SK-N-SH (cell line): ENCODE measurements around the gene USP13. TPM values are rescaled to one million over a fixed set of nuclear protein-coding genes. Genes with fewer than 3 reads are reported as not detected.
"Not testable (repeated sequence)": the region's sequence is repeated elsewhere in the genome, so short reads cannot be mapped to it uniquely, and the experiment has no call there.

Experiments used
- CTCF ChIA-PET: fragments of 300-600, 350-600 bp; formaldehyde crosslinking; extraction: SDS; loops from one replicate; lab custom pipeline; 2021; lab: Yijun Ruan, JAX
- POLR2A ChIA-PET: fragments of 350-600 bp; sonication (Branson Sonifier 250); formaldehyde crosslinking; extraction: SDS; loops from one replicate; lab custom pipeline; 2020; ENCODE audit warnings: antibody characterized with exemption, inconsistent platforms; lab: Yijun Ruan, JAX
- DNase-seq: peaks from one replicate; pipeline ENCODE4 v3.0.0; 2012
- H2AFZ ChIP-seq: fragments of 200-600 bp; sonication (generic); 2 replicates; pipeline ENCODE4 v1.8.1; 2016; ENCODE audit warnings: antibody characterized with exemption, mild to moderate bottlenecking, low read depth
- H3F3A ChIP-seq: fragments of 200-600 bp; sonication (generic); replicated peaks from 2 replicates; pipeline ENCODE3; 2016; ENCODE audit warnings: antibody characterized with exemption, mild to moderate bottlenecking; ENCODE audit not compliant: insufficient read depth
- H3K27ac ChIP-seq, 2 experiments: fragments of 200-500 bp in 1 of 2; fragments of 200-600 bp in 1 of 2; sonication (Bioruptor generic) in 1 of 2; sonication (generic), shearing (Covaris generic) in 1 of 2; 2 replicates each; pipeline versions ENCODE4 v1.5.1 to v1.6.1; 2014 to 2016; ENCODE audit warnings: low read depth in 2 of 2, inconsistent platforms in 1 of 2, low read length in 1 of 2, mild to moderate bottlenecking in 1 of 2, mixed read lengths in 1 of 2
- H3K27me3 ChIP-seq: fragments of 200-600 bp; sonication (generic), shearing (Covaris generic); 2 replicates; pipeline ENCODE4 v1.6.1; 2016; ENCODE audit warnings: mixed run types; ENCODE audit not compliant: insufficient read depth
- H3K36me3 ChIP-seq, 2 experiments: fragments of 200-500 bp in 1 of 2; fragments of 200-600 bp in 1 of 2; sonication (Bioruptor generic) in 1 of 2; sonication (generic) in 1 of 2; replicated peaks in 1 of 2; 2 replicates each; pipeline versions ENCODE3 to v1.5.1; 2014 to 2016; ENCODE audit warnings: low read length in 1 of 2, mild to moderate bottlenecking in 1 of 2; ENCODE audit not compliant: insufficient read depth in 2 of 2, control insufficient read depth in 1 of 2
- H3K4me1 ChIP-seq, 2 experiments: fragments of 200-500 bp in 1 of 2; fragments of 200-600 bp in 1 of 2; sonication (Bioruptor generic) in 1 of 2; sonication (generic), shearing (Covaris generic) in 1 of 2; 2 replicates each; pipeline versions ENCODE4 v1.5.1 to v1.6.1; 2014 to 2016; ENCODE audit warnings: low read depth in 1 of 2, low read length in 1 of 2, mixed run types in 1 of 2; ENCODE audit not compliant: insufficient read depth in 2 of 2, control insufficient read depth in 1 of 2
- H3K4me2 ChIP-seq: fragments of 200-600 bp; sonication (generic), shearing (Covaris generic); 2 replicates; pipeline ENCODE4 v1.6.1; 2017; ENCODE audit warnings: mixed run types
- H3K4me3 ChIP-seq, 2 experiments: fragments of 200-500 bp in 1 of 2; fragments of 200-600 bp in 1 of 2; sonication (Bioruptor generic) in 1 of 2; sonication (generic), shearing (Covaris generic) in 1 of 2; 2 replicates each; pipeline versions ENCODE4 v1.5.1 to v1.8.1; 2014 to 2016; ENCODE audit warnings: low read depth in 2 of 2, inconsistent platforms in 1 of 2, low read length in 1 of 2, mild to moderate bottlenecking in 1 of 2, mixed read lengths in 1 of 2, moderate library complexity in 1 of 2
- H3K79me2 ChIP-seq: fragments of 200-600 bp; sonication (generic); 2 replicates; pipeline ENCODE4 v1.8.1; 2017; ENCODE audit warnings: mild to moderate bottlenecking; ENCODE audit not compliant: insufficient read depth
- H3K9ac ChIP-seq: fragments of 200-600 bp; sonication (generic); 2 replicates; pipeline ENCODE4 v1.6.1; 2017; ENCODE audit warnings: mixed run types
- H3K9me2 ChIP-seq: fragments of 200-600 bp; sonication (generic); 2 replicates; pipeline ENCODE4 v1.6.1; 2017; ENCODE audit warnings: mixed run types
- H3K9me3 ChIP-seq: fragments of 200-600 bp; sonication (generic); 2 replicates; pipeline ENCODE4 v1.6.1; 2017; ENCODE audit warnings: mixed run types, mild to moderate bottlenecking, moderate library complexity
- H4K20me1 ChIP-seq: fragments of 200-600 bp; sonication (generic); 2 replicates; pipeline ENCODE4 v1.6.1; 2017; ENCODE audit warnings: mild to moderate bottlenecking, mixed run types; ENCODE audit not compliant: insufficient read depth
- CTCF ChIP-seq: fragments of 200-600 bp; sonication (generic); IDR thresholded peaks from 2 replicates; pipeline ENCODE4 v1.6.1; 2017; ENCODE audit warnings: antibody characterized with exemption, mild to moderate bottlenecking, moderate library complexity
- FOXJ3 ChIP-seq: sonication (generic); formaldehyde crosslinking; IDR thresholded peaks from 2 replicates; pipeline ENCODE4 v1.5.1; 2020; ENCODE audit warnings: mild to moderate bottlenecking, missing genetic modification reagents
- FOXM1 ChIP-seq: IDR thresholded peaks from 2 replicates; pipeline ENCODE4 v1.4.0; 2012; ENCODE audit warnings: low read depth, mild to moderate bottlenecking
- MEF2A ChIP-seq: IDR thresholded peaks from 2 replicates; pipeline ENCODE4 v1.4.0; 2012; ENCODE audit warnings: low read depth, borderline replicate concordance
- MXI1 ChIP-seq: IDR thresholded peaks from 2 replicates; pipeline ENCODE4 v1.6.1; 2012; ENCODE audit warnings: mild to moderate bottlenecking, low read depth, low read length, improper control_type of control experiment
- NRF1 ChIP-seq: IDR thresholded peaks from 2 replicates; pipeline ENCODE4 v1.6.1; 2012; ENCODE audit warnings: low read depth, mild to moderate bottlenecking, low read length
- RCOR1 ChIP-seq: fragments of 150-350 bp; IDR thresholded peaks from 2 replicates; pipeline ENCODE4 v1.6.1; 2017; ENCODE audit warnings: antibody characterized with exemption, low read length
- SIN3A ChIP-seq: IDR thresholded peaks from 2 replicates; pipeline ENCODE4 v1.6.1; 2012; ENCODE audit warnings: low read depth, mild to moderate bottlenecking, low read length, moderate library complexity, borderline replicate concordance
- TAF1 ChIP-seq: IDR thresholded peaks from 2 replicates; pipeline ENCODE4 v1.6.1; 2012; ENCODE audit warnings: low read depth, mild to moderate bottlenecking, low read length, moderate library complexity, borderline replicate concordance
- TEAD4 ChIP-seq: IDR thresholded peaks from 2 replicates; pipeline ENCODE4 v1.4.0; 2012; ENCODE audit warnings: mild to moderate bottlenecking, borderline replicate concordance; ENCODE audit not compliant: insufficient read depth
- USF1 ChIP-seq: IDR thresholded peaks from 2 replicates; pipeline ENCODE4 v1.4.0; 2012; ENCODE audit warnings: low read depth, borderline replicate concordance
- ZBTB33 ChIP-seq: IDR thresholded peaks from 2 replicates; pipeline ENCODE4 v1.4.0; 2012; ENCODE audit warnings: low read depth, borderline replicate concordance
- WGBS: methylation state at CpG from one replicate; pipeline ENCODE4 v1.1.6; 2017; ENCODE audit warnings: low lambda C conversion rate; 5-methylcytosine and 5-hydroxymethylcytosine counted together
- polyA plus RNA-seq, 3 experiments: library from polyadenylated mRNA; depleted of rRNA; stranded (reverse); fragments of >200 nt; gene quantifications; 2 replicates each; pipeline ENCODE4 v1.2.3, GENCODE V29; 2012

Gene USP13
- polyA plus RNA-seq, 1 of the 3 experiments (the other 2 are of a cell fraction), result 8.2 TPM

GRCh38 chr3:179775416-179776122 is 122.7 kb downstream of the USP13 start:
- H3K79me2 ChIP-seq, result no peaks in the 10 kb centered on the region
- H3K9me2 ChIP-seq, result no peaks in the 10 kb centered on the region
- TF ChIP-seq FOXM1, result no peak
- H3K36me3 ChIP-seq, result peaks cover 17 to 40% of the 10 kb centered on the region in 2 experiments
- H3K4me3 ChIP-seq, result no peak overlapping the region
- ChIA-PET CTCF (no interaction called here), POLR2A (no interaction called here)
- no peaks in the 10 kb centered on the region for H3K9me3 ChIP-seq
- no peak overlapping the region for H3K27ac ChIP-seq
- no peaks in the 10 kb centered on the region for H3F3A ChIP-seq
- no peaks in the 10 kb centered on the region for H3K27me3 ChIP-seq
- no peak for DNase-seq
- H2AFZ ChIP-seq, result no peak overlapping the region
- H4K20me1 ChIP-seq, result no peaks in the 10 kb centered on the region
- H3K9ac ChIP-seq, result no peak overlapping the region
- no peaks in the 10 kb centered on the region for H3K4me1 ChIP-seq
- no peak overlapping the region for H3K4me2 ChIP-seq
- WGBS, result 93% methylated on average over 7 of the region's 28 CpGs

- H3K9ac ChIP-seq, H3K27me3 ChIP-seq, H3F3A ChIP-seq, H4K20me1 ChIP-seq, H3K4me2 ChIP-seq, H3K9me3 ChIP-seq, H3K27ac ChIP-seq, H3K4me3 ChIP-seq, DNase-seq, H3K9me2 ChIP-seq, POLR2A ChIA-PET, H3K79me2 ChIP-seq, H3K4me1 ChIP-seq, H2AFZ ChIP-seq: not testable (repeated sequence)
- H3K36me3 ChIP-seq, result peaks cover 33 to 57% of the 10 kb centered on the region in 2 experiments
- WGBS, result over 99% methylated on average over 5 of the region's 5 CpGs
- CTCF ChIA-PET, result interaction anchor here (1.3 to 1.5 kb wide), 2 partner anchors 12 to 15 kb away, joined by 4 to 8 read pairs; no protein-coding TSS in a partner anchor
Measured at GRCh38 chr3:179782841-179783240, 130.0 kb downstream of the USP13 start.

DNA sequence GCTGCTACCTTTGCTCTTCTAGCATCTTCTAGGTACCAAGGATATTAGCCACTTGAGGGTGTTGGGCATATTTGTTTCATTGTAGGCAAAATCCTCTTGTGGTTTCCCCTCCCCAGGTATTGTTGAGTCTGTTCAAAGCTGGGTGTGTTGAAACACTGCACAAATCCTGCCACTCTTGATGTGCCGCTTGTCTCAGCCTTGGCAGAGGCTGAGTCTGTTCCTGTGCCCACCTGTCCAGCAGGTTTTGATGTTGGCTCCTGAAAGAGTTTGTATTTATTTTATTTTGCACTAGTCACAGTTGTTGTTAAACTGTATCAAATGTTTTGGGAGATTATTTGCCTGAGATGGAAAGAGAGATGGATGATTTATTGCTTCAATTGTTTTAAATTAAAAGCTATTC is 136.2 kb downstream of the USP13 start:
- DNase-seq, result no peak

More for the DNA sequence above, 136.2 kb downstream of the USP13 start:
- H3K9ac ChIP-seq, result no peak overlapping the region
- no peaks in the 10 kb centered on the region for H3K9me3 ChIP-seq
- TF ChIP-seq TEAD4, result no peak
- no peak for TF ChIP-seq FOXM1
- no peak for TF ChIP-seq RCOR1
- TF ChIP-seq MXI1, result no peak
- TF ChIP-seq NRF1, result no peak
- no peak for TF ChIP-seq MEF2A
- TF ChIP-seq USF1, result no peak
- TF ChIP-seq CTCF, result no peak
- TF ChIP-seq FOXJ3 (CRISPR knock-in tag), result no peak
- TF ChIP-seq SIN3A, result no peak
- TF ChIP-seq TAF1, result no peak
- no peak for TF ChIP-seq ZBTB33
- TF ChIP-seq, all 33 proteins: peak for 0
- 100% methylated on average over 1 of the region's 1 CpG for WGBS
- no peaks in the 10 kb centered on the region for H3K27me3 ChIP-seq
- no peak overlapping the region for H2AFZ ChIP-seq
- H3K27ac ChIP-seq, result no peak overlapping the region
- ChIA-PET CTCF (interaction anchor here (0.6 to 1.2 kb wide), 2 partner anchors 21 kb away, joined by 3 to 4 read pairs; no protein-coding TSS in a partner anchor), POLR2A (no interaction called here)
- no peaks in the 10 kb centered on the region for H3K79me2 ChIP-seq
- H3K4me1 ChIP-seq, result no peaks in the 10 kb centered on the region
- no peaks in the 10 kb centered on the region for H3F3A ChIP-seq
- H4K20me1 ChIP-seq, result no peaks in the 10 kb centered on the region
- peaks cover 10 to 13% of the 10 kb centered on the region in 2 experiments for H3K36me3 ChIP-seq
- H3K9me2 ChIP-seq, result no peaks in the 10 kb centered on the region
- no peak overlapping the region for H3K4me3 ChIP-seq
- H3K4me2 ChIP-seq, result no peak overlapping the region
